GM21367 (cell line): ENCODE measurements around the gene MOXD1.

Source experiments
- ATAC-seq: cut with Tn5 transposase; IDR thresholded peaks from one replicate; pipeline ENCODE4 v1.9.1; 2021; ENCODE audit not compliant: unreplicated experiment

The MOXD1 gene

DNA sequence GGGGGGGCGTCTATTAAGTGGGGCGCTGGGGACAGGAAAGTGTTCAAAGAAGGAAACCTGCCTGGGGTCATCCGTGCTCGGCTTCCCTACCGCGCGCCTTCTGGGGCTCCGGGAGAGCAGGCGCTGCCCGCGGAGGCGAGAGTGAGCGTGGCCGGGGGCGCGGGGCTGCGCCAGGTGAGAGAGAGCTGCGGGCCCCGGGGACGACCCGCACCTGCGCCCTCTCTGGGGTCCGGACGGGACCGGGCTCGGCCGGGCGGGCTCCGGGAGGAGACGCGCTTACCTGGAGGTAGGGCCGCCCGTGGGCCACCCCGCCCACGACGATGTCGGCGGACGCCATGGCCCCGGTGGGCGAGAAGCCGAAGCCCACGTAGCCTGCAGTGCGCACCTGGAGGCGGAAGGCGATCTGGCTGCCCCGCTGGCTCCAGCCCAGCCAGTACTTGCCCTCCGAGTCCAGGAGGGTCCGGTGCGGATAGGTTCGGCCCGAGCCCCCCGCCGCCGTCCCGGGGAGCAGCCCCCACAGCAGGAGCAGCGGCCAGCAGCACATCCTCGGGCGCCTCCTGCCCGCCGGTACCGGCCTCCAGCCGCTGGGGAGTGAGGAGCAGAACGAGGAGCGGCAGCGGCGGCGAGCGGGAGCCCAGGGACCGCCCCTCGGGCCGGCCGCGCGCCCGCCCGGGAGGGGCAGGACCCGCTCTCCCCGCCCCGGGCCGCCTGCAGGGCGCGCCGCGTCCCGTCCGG lies at the start of gene MOXD1:
Gene MOXD1 (minus strand): TSS at position 593 of the 735 bp plus-strand sequence. CDS start 49 bp downstream, at position 544.
- ATAC-seq = peak; percentile 47

GRCh38 chr6:132446855-132447241 lies 45.6 kb upstream of the MOXD1 start:
- ATAC-seq = no peak

DNA sequence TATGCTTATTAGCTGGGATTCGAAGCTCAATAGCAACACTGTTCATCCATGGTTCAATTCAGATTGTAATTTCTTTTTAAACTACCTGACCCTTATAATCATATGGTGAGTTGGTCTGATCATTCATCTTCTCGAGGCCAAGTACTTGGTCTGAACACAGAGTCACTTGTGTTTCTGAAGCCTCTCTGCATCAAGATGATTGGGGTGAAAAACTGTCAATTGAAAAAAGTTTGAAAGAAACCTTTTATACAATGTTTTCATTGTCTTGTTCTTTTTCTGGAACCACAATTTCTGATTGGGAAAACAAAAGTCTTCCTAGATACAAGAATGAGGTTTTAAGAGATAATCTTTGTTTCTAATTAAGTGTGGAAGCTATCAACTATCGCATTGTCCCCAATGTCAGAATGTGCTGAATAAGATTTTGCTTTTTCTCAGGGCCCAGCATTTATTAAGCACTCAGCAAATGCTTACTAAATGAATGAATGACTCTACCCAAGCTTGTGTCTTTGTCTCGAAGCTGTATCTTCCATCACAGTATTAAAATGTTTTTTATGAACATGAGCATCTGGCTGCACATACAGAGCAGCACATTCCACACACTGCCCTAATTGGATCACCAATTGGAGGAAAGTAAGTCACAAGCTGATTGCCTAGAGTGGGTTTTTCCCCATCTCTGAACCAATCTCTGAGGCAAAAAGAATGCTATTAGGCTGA lies 45.0 kb upstream of the MOXD1 start:
- no peak for ATAC-seq

- no peak for ATAC-seq
Observed at GRCh38 chr6:132445201-132445951, 44.1 kb upstream of the MOXD1 start.

GRCh38 chr6:132443206-132443605 lies 41.9 kb upstream of the MOXD1 start:
- no peak for ATAC-seq

GRCh38 chr6:132430110-132430509 lies 28.8 kb upstream of the MOXD1 start:
- ATAC-seq = no peak

DNA sequence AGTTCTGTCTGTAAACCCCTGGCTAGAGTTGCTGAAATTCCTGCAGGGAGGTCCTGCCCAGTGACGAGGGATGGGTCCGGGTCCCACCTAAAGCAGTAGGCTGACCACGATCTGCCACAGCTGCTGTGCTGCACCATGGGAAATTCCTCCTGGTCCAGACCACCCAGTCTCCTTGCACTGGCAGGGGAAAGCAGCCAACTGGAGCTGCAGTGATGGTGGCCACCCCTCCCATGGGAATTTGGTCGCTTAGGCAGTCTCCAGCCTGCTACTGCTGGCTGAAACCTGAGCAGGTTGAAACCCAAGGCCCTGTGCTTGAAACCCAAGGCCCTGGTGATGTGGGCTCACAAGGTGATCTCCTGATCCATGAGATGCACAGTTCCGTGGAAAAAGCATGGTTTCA lies 23.9 kb upstream of the MOXD1 start:
- no peak for ATAC-seq

DNA sequence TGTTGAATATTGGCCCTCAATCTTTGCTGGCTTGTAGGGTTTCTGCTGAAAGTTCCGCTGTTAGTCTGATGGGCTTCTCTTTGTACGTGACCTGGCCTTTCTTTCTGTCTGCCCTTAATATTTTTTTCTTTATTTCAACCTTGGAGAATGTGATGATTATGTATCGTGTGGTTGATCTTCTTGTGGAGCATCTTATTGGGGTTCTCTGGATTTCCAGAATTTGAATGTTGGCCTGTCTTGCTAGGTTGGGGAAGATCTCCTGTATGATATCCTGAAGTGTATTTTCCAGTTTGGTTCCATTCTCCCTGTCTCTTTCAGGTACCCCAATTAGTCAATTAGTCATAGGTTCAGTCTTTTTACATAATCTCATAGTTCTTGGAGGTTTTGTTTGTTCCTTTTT lies 22.6 kb upstream of the MOXD1 start:
- no peak for ATAC-seq

DNA sequence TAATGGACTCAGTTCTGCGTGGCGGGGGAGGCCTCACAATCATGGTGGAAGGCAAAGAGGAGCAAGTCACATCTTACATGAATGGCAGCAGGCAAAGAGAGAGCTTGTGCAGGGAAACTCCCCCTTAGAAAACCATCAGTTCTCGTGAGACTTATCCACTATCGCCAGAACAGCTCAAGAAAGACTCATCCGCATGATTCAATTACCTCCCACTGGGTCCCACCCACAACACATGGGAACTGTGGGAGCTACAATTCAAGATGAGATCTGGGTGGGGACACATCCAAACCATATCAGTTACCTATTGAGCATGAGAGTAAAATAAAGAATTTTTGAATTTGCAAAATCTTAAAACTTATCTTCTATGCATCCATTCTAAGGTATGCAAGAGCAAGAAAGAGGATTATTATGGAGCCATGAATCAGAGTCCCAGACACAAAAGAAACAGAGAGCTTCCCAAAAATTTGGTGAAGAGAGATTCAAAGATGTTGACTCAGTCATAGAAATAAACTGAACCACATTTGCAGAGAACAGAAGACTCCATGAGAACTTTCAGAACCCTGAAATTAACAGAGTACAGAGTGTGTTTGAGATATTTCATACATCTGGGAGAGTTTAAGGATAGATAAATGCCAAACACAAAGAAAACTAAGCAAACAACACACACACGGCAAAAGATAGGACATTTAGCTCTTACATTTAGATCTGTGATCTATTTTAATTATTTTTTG lies 17.1 kb upstream of the MOXD1 start:
- ATAC-seq = no peak

DNA sequence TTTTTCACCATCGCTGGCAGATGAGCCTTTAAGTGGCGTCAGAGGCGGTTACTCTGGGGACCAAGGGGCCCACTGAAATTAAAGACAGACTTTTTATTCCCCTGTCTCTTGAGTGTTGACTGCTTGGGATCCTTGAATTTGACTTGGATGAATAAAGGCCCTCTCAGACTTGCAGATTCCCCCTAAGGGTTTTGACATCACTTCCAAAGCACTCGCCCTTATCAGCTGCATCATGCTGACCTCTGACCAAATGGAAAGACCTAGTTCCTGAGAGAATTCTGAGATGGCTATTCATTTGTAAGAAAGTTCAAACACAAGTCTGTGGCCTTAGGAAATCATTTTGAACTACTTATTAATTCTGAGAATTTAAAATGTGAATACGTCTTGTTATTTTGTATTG lies 13.5 kb upstream of the MOXD1 start:
- no peak for ATAC-seq

DNA sequence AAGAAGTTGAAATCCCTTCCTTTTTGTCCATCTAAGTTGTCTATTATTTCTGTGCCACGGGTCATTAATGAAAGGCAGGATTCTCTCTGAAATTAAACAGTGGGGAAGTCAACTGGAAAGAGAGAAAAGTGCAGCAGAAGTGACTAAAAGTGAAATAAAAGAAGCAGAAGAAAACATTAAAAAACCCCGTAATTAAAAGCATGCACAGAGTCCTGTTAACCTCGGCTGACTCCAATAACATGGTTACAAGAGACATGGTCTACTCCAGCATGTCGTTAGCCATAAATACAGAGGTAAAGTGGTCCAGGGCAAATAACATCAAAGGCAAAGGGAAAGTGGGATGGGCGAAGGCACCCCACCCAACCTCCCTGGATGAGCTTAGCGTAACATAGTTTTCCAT lies 13.0 kb upstream of the MOXD1 start:
- ATAC-seq = no peak

GRCh38 chr6:132413499-132413802 lies 12.2 kb upstream of the MOXD1 start:
- no peak for ATAC-seq

DNA sequence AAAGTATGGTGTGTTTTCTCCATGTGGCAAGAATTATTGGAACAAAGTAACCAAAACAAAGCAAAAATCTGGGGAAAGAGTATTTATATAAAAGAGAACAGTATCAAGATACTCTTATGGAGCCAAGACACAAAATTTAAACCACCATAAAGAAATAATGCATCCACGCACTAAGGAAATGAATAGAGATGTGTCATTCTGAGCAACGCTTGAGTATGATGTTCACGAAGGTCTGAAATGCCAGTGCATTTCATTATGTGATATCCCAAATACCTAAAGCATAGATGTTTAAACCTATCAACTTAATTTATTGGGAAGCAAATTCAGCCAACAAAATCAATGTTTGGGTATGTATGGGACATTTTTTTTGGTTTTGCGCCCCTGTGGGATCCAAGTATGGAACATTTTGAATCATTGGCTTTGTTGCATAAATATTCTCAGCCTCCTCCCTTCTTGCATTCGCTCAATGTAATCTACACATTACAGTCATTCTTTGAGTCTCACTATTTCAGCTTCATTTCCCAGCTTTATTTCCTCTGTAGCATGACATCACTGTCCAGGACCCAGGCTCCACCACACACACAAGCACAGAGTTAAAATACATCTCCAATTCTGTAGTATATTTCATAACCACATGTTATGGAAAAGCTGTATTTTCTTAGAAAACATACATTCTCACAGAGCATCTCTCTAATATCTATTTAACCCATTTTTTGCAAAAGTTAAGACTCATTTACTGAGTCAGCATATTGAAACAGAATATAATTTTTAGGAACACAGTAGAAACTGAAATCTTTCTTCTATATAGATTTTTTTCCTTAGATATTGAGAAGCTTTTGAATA lies 11.6 kb upstream of the MOXD1 start:
- no peak for ATAC-seq

DNA sequence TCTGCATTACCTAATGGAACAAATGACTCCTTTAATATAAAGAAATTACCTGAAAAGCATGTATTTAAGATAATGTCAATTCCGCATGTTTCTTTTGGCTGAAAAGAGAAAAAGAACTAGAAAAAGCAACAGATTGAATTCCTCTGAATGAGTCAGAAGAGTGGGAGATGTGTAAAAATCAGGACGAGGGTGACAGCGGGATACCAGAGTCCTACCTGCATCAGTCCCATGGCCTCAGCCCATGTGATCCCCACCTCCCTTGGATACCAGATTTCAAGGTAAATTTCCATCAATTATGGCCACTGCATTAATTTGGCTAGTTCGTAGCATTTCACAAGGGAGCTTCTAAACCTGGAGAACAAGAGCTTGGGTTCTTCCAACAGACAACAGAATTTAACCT lies 10.0 kb upstream of the MOXD1 start:
- ATAC-seq = no peak

- no peak for ATAC-seq
Observed at GRCh38 chr6:132410830-132411229, 9.6 kb upstream of the MOXD1 start.

DNA sequence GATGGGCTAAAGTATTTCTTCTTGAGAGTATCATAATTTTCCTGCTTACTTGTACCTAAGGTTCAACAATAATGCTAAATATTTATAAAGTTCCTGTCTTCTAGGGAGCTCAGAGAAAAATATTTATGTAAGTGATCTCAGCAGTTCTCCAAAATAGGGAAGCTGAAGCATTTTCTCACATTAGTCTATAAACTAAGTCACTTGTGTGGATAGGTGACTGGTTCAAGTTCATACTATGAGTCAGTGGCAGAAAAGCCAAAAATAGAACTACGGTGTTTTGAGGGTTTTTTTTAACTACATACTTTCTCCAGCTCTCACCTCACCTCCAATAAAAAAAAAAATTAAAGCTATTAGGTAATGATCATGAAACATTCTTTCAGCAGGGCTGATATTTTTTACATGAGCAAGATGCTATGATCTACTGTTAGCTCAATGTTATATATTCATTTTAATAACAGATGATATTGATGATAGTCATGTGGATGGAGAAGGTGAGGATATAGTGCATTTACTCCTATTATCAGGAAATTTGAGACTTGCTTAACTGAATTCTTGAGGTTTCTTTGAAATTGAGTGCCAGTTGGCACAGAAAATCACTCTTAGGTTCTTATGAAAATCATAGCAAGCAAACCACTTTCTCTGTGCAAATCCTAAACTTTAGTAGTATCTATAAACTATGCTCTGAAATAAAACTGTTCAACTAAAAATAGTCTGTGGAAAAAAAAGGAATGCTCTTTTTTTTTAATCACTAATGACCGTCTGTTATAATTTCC lies 4.1 kb upstream of the MOXD1 start:
- ATAC-seq = peak; percentile 51

DNA sequence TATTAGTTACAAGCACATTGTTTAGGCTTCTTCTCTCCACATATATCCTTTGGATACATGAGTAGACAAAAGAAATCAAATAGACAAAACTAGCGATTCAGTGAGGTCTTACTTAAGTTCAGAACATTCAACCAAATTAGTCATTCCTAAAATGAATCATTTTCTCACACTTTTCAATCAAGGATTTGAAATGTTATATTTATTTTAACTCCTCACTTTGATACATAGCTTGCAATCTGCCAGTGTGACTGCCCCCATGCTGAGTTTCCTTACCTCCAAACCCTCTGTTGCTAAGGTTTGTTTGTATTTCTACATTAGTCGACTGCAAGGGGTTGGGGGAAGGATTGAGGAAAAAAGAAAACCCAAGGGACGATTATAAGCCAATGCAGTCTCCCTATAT lies 3.5 kb upstream of the MOXD1 start:
- ATAC-seq = peak; percentile 20

- ATAC-seq = no peak
Observed at GRCh38 chr6:132404330-132404729, 3.1 kb upstream of the MOXD1 start.

- no peak for ATAC-seq
Observed at GRCh38 chr6:132401618-132402285, 477 bp upstream of the MOXD1 start.
